PC-9 (cell line): ENCODE results near the gene PSMG3. TPM values are rescaled to one million over a fixed set of nuclear protein-coding genes. Genes with fewer than 3 reads are reported as not detected.

Experiments
- BruUV-seq: library from RNA; stranded (reverse); fragments of 400-500 nt; replicated peaks from 2 replicates; lab custom pipeline; 2021; lab: Mats Ljungman, UMichigan
- CTCF ChIA-PET: fragments of 300-600 bp; sonication (Branson Sonifier 250); formaldehyde crosslinking; loops from one replicate; lab custom pipeline; 2022; ENCODE audit warnings: antibody characterized with exemption; lab: Charles Lee
- POLR2A ChIA-PET: fragments of 300-600 bp; sonication (Branson Sonifier 250); formaldehyde crosslinking; loops from one replicate; lab custom pipeline; 2022; ENCODE audit warnings: antibody characterized with exemption; ENCODE audit not compliant: unreplicated experiment; lab: Charles Lee
- DNase-seq, 2 experiments: peaks; one replicate each; pipeline versions ENCODE4 v3.0.0 to v3.0.0-alpha.2; 2015 to 2022; ENCODE audit warnings: mixed read lengths in 1 of 2
- H2AFZ ChIP-seq: fragments of 200-600 bp; sonication (generic); 2 replicates; pipeline ENCODE4 v1.8.1; 2017; ENCODE audit warnings: antibody characterized with exemption
- H3F3A ChIP-seq: fragments of 200-600 bp; sonication (generic); 2 replicates; pipeline ENCODE4 v1.8.1; 2017; ENCODE audit warnings: antibody characterized with exemption, mild to moderate bottlenecking, low read depth; ENCODE audit not compliant: insufficient read depth
- H3K27ac ChIP-seq: fragments of 200-600 bp; sonication (generic); 2 replicates; pipeline ENCODE4 v1.6.1; 2016; ENCODE audit warnings: mixed run types
- H3K27me3 ChIP-seq: fragments of 200-600 bp; sonication (generic); 2 replicates; pipeline ENCODE4 v1.6.1; 2016; ENCODE audit warnings: low read depth, mixed run types; ENCODE audit not compliant: insufficient read depth
- H3K36me3 ChIP-seq: fragments of 200-600 bp; sonication (generic); 2 replicates; pipeline ENCODE4 v1.6.1; 2016; ENCODE audit warnings: low read depth, mixed run types
- H3K4me1 ChIP-seq: fragments of 200-600 bp; sonication (generic); replicated peaks from 2 replicates; pipeline ENCODE4 v1.6.1; 2016; ENCODE audit warnings: mixed run types; ENCODE audit not compliant: insufficient read depth
- H3K4me2 ChIP-seq: fragments of 200-600 bp; sonication (generic); 2 replicates; pipeline ENCODE4 v1.6.1; 2017; ENCODE audit warnings: mixed run types
- H3K4me3 ChIP-seq: fragments of 200-600 bp; sonication (generic); 2 replicates; pipeline ENCODE4 v1.6.1; 2016; ENCODE audit warnings: mixed run types
- H3K79me2 ChIP-seq: fragments of 200-600 bp; sonication (generic); 2 replicates; pipeline ENCODE4 v1.6.1; 2017; ENCODE audit warnings: low read depth, mixed run types
- H3K9me2 ChIP-seq: fragments of 200-600 bp; sonication (generic); 2 replicates; pipeline ENCODE4 v1.8.1; 2017; ENCODE audit warnings: mild to moderate bottlenecking; ENCODE audit not compliant: insufficient read depth
- H3K9me3 ChIP-seq: fragments of 200-600 bp; sonication (generic); 2 replicates; pipeline ENCODE4 v1.8.1; 2016; ENCODE audit warnings: low read depth; ENCODE audit not compliant: insufficient read depth
- H4K20me1 ChIP-seq: fragments of 200-600 bp; sonication (generic); 2 replicates; pipeline ENCODE4 v1.8.1; 2017; ENCODE audit not compliant: insufficient read depth
- CTCF ChIP-seq: fragments of 200-600 bp; sonication (generic); conservative IDR thresholded peaks from 2 replicates; pipeline ENCODE4 v1.6.1; 2017; ENCODE audit warnings: mixed run types, antibody characterized with exemption, mild to moderate bottlenecking, moderate library complexity
- EZH2 ChIP-seq: fragments of 200-600 bp; sonication (generic); IDR thresholded peaks from 2 replicates; pipeline ENCODE4 v1.8.0; 2017; ENCODE audit warnings: antibody characterized with exemption, low read depth
- intact Hi-C: fragments of 100-400 bp; cut with micrococcal nuclease; formaldehyde crosslinking; loops from one replicate; pipeline ENCODE4 v1.10.0; 2022; ENCODE audit not compliant: unreplicated experiment
- total RNA-seq: library from RNA; stranded (reverse); gene quantifications from 2 replicates; pipeline ENCODE4 v1.2.3, GENCODE V29; 2021

Gene PSMG3
- total RNA-seq, 1 experiment from 2014 or later, result 63.3 TPM

- ChIA-PET POLR2A (no interaction called here), CTCF (no interaction called here)
- TF ChIP-seq CTCF (no peak), EZH2 (no peak)
- BruUV-seq, result no TSS peak
- no peaks in the 10 kb centered on the region; the same call in 1 of the 2 replicates for H4K20me1 ChIP-seq
- intact Hi-C loops, result loop anchor here (1.0 to 10.0 kb wide), 3 partner anchors 32 to 675 kb away; partner anchors contain the start of genes MRM2 and NUDT1
- no peaks in the 10 kb centered on the region for H3K27me3 ChIP-seq
- peak overlapping the region; percentile 97 for H3K4me3 ChIP-seq
- DNase-seq, result no peak
- H3K79me2 ChIP-seq, result peaks cover 30% of the 10 kb centered on the region
- H3K9me3 ChIP-seq, result no peaks in the 10 kb centered on the region
- H3K9me2 ChIP-seq, result no peaks in the 10 kb centered on the region
- peaks cover 57% of the 10 kb centered on the region; the same call in 1 of the 2 replicates for H3F3A ChIP-seq
- peak overlapping the region; percentile 82 for H3K4me2 ChIP-seq
- 0 out of 2 replicates have a peak overlapping the region, but pooled peaks have one; percentile 18 for H3K27ac ChIP-seq
- peaks cover 34% of the 10 kb centered on the region for H3K4me1 ChIP-seq
- peak overlapping the region; percentile 99 for H2AFZ ChIP-seq
- peaks cover 6% of the 10 kb centered on the region for H3K36me3 ChIP-seq
These were observed 396 bp downstream of the PSMG3 start for GRCh38 chr7:1569440-1569832.

GRCh38 chr7:1569016-1569415 lies 816 bp downstream of the PSMG3 start:
- H3K27me3 ChIP-seq, result no peaks in the 10 kb centered on the region
- POLR2A ChIA-PET, result no interaction called here
- peaks cover 60% of the 10 kb centered on the region; the same call in 1 of the 2 replicates for H3F3A ChIP-seq
- H3K9me2 ChIP-seq, result no peaks in the 10 kb centered on the region
- peaks cover 34% of the 10 kb centered on the region for H3K4me1 ChIP-seq
- CTCF ChIA-PET, result no interaction called here
- H3K4me2 ChIP-seq, result peak overlapping the region; percentile 82
- intact Hi-C loops, result loop anchor here (1.0 to 10.0 kb wide), 3 partner anchors 32 to 676 kb away; partner anchors contain the start of genes MRM2 and NUDT1
- H3K79me2 ChIP-seq, result peaks cover 30% of the 10 kb centered on the region
- DNase-seq, result peak; percentile 63 to 69
- H3K36me3 ChIP-seq, result peaks cover 6% of the 10 kb centered on the region
- peak overlapping the region; percentile 97 for H3K4me3 ChIP-seq
- TF ChIP-seq CTCF (no peak), EZH2 (no peak)
- H4K20me1 ChIP-seq, result no peaks in the 10 kb centered on the region; the same call in 1 of the 2 replicates
- H3K27ac ChIP-seq, result 0 out of 2 replicates have a peak overlapping the region, but pooled peaks have one; percentile 35
- H3K9me3 ChIP-seq, result no peaks in the 10 kb centered on the region
- no peak overlapping the region for H2AFZ ChIP-seq
- BruUV-seq, result TSS peak; percentile 66

- BruUV-seq, result no TSS peak
- DNase-seq, result peak in 1 of 2 experiments; percentile 73
- Histone ChIP-seq H4K20me1 (no peaks in the 10 kb centered on the region; the same call in 1 of the 2 replicates), H3K9me3 (no peaks in the 10 kb centered on the region), H3K4me2 (peak overlapping the region; percentile 82), H3K4me1 (peaks cover 34% of the 10 kb centered on the region), H3K4me3 (no peak overlapping the region; the same call in 1 of the 2 replicates), H2AFZ (no peak overlapping the region), H3K27me3 (no peaks in the 10 kb centered on the region), H3K36me3 (peaks cover 6% of the 10 kb centered on the region), H3K27ac (peak overlapping the region; percentile 24), H3K9me2 (no peaks in the 10 kb centered on the region), H3F3A (peaks cover 70% of the 10 kb centered on the region; the same call in 1 of the 2 replicates), H3K79me2 (peaks cover 30% of the 10 kb centered on the region)
- CTCF ChIA-PET, result interaction anchor here (0.7 kb wide), 1 partner anchor 109 kb away, joined by 3 read pairs; no protein-coding TSS in a partner anchor
- POLR2A ChIA-PET, result interaction anchor here (0.6 kb wide), 1 partner anchor 31 kb away, joined by 3 read pairs; no protein-coding TSS in a partner anchor
- TF ChIP-seq CTCF, result no peak
- no peak for TF ChIP-seq EZH2
- intact Hi-C loops, result loop anchor here (1.0 to 10.0 kb wide), 2 partner anchors 9 to 677 kb away; partner anchors contain the start of genes MRM2 and NUDT1
These were observed 1.8 kb downstream of the PSMG3 start for GRCh38 chr7:1567896-1568510.
